Stimulated activated CD4-positive, alpha-beta T cell treated with anti-CD3 and anti-CD28 coated beads, Interleukin-12 subunit alpha, Interleukin-12 subunit beta, amount 100 ng/mL, for 48 hours (primary cell): Measurements from ENCODE around the gene ARHGEF6.
"Not testable (repeated sequence)": the region's sequence is repeated elsewhere in the genome, so short reads cannot be mapped to it uniquely, and the experiment has no call there.

ENCODE experiments used
- DNase-seq, 3 donors: peaks; one replicate each; pipeline ENCODE4 v3.0.0-alpha.2; 2020; ENCODE audit warnings: low read depth in 2 of 3, low spot score in 1 of 3

ARHGEF6 gene

DNA sequence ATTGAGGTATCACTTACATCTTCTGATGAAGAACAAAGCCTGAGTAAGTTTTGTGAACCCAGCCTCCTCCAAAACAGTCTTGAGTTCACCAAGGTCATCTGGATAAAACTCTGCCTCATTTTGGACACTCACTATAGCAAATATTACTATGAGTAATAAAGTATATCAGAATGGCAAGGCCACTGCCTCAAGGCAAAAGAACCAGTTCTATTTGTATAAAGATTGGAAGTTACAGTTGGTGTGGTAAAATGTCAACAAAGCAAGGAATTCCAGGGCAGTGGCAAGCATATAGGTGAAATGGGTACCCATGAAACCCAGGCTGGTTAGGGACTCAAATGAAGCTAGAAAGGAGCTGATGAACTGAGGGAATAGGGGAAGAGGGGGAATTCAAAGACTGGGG, 2.4 kb upstream of the ARHGEF6 start:
- DNase-seq: no peak

DNA sequence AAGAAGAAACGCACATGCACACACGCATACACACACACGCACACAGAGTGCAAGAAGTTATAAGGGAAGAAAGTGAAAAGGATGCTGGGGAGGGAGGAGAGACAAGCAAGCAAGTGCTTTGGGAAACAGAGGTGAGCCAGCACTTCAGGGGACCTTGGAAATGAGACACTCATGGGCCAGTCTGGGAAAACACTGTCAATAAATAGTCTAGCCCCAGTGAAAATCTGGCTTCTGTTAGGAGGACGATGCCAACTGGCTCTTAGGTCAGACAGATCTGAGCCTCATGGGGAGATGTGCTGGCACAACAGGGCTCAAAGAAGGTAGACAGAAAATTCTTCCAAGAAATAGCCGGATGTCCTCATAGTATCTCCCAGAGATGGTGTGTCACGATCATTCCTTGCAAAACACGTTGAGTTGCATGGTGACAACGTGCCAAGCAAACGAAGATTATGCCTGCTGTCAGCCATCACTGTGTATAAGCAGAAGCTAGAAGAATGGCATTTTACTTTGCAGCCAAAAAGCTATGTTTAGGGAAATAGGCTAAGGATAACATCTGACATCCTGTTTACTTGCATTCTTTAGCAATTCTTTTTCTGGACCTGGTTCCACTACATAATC, 557 bp upstream of the ARHGEF6 start:
- DNase-seq: no peak

DNA sequence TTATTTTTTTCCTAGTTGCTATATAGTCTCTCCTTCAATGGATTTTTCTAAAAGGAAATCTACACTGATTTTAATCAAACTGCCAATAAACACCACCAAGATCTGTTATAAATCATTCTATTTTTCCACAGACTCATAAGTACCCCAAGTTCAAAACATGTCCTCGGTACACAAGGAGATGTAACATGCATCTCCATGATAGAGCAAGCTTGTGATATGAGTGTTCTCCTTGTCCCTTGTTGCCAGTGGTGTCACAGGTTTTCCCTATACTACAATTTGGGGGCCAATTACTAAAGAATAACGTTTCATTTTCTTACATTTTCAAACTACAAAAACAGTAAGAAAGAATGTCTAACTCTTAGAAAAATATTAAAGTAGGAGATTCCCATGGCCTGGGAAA, 491 bp downstream of the ARHGEF6 start:
- no peak for DNase-seq

DNA sequence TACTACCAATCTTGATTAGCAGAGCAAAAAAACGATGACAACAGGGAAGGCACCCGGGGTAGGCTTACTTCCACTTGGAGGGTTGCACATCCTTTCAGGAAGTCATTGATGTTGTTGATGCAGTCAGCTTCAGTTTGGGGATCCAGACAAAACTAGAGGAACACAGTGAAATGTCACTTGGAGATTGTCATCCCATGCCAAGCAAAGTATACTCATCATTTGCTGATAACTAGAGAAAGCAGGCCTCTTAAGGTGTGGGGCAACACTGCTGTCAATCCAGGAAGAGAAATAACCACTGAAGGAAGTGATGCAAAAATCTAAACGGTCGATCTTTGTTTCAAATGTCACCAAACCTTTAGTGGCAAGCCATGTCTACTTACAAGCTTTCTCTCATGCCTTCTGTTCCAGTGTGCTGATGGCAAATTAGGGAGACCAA, 1.4 kb downstream of the ARHGEF6 start:
- DNase-seq: no peak

DNA sequence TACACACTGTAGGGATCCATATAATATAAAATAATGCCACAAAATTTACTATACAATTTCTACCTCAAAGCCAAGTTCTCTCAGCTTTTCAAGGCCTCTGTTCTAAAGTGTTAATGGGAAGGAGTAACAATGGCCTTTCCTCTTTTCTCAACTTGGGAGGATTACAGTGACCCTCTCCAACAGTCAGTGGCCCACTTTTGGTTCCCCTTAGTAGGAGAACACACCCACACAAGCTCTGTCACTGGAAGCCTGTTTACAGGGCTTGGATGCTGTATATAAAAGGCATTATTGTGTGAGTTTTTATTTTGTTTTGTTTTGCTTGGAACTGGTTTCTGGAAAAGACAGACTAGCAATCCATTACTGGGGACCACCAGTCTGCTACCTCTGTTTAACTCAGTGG, 1.8 kb downstream of the ARHGEF6 start:
- no peak for DNase-seq

DNA sequence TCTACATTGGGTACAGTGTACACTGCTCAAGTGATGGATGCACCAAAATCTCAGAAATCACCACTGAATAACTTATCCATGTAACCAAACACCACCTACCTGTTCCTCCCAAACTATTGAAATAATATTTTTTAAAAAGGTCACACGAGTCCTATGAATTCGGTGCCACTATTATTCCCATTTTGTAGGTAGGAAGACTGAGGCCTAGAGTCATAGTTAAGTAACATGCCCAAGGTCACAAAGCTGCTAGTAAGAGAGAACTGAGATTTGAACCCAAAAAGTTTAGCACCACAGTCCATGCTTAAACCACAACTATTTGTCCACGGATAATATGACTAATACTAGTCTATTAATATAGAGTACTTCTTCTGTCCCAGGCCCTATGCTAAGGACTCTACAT, 2.7 kb downstream of the ARHGEF6 start:
- DNase-seq: no peak

DNA sequence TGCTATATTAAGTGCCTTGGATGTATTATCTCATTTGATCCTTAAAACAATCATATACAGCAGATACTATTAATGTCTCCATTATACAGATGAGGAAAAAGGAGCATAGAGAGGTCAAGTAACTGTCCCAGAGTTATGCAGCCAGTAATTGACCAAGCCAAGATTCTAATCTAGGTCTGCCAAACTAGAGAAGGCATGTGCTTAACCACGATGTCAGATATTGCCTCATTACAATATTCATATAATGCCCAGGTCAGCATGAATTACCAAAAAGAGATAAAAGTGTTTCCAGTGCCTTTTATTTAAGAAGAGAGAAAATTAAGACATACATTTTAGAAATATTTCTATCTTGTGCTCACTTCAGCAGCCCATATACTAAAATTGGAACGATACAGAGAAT, 7.1 kb downstream of the ARHGEF6 start:
- DNase-seq: no peak

DNA sequence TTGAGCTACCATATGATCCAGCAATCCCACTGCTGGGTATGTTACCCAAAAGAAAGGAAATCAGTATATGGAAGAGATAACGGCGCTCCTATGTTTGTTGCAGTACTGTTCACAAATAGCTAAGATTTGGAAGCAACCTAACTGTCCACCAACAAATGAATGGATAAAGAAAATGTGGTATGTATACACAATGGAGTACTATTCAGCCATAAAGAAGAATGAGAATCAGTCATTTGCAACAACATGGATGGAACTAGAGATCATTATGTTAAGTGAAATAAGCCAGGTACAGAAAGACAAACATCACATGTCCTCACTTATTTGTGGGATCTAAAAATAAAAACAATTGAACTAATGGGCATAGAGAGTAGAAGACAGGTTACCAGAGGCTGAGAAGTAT, 8.9 kb downstream of the ARHGEF6 start:
- not testable (repeated sequence) for DNase-seq

DNA sequence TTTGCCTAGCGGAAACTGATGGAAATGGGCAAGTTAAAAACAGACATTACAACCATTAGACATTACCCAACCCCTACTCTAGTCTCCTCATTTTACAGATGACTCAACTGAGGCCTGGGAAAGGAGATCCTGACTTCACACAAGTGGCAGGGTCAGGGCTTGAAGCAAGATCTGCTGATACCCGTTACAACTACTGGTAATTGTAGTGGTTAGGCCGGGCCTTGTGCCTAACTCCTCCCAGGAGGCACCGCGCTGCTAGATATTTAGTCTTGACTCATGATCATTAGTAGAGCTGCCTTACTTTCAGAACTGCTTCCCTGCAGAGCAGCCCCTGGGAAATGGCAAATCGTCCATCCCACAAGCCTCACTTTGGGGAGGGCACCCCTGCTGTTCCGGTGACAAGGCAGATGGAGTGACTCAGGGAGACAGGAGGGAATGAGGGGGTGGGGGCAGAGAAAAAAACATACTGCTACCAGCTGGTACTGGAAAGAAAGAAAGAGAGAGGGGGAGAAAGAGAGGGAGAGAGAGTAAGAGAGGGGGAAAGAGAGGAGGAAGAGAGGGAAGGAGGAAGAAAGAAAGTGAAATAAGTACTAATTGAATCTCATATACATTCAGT, 12.2 kb downstream of the ARHGEF6 start:
- DNase-seq: peak; percentile 48 to 55 (median 52)

DNA sequence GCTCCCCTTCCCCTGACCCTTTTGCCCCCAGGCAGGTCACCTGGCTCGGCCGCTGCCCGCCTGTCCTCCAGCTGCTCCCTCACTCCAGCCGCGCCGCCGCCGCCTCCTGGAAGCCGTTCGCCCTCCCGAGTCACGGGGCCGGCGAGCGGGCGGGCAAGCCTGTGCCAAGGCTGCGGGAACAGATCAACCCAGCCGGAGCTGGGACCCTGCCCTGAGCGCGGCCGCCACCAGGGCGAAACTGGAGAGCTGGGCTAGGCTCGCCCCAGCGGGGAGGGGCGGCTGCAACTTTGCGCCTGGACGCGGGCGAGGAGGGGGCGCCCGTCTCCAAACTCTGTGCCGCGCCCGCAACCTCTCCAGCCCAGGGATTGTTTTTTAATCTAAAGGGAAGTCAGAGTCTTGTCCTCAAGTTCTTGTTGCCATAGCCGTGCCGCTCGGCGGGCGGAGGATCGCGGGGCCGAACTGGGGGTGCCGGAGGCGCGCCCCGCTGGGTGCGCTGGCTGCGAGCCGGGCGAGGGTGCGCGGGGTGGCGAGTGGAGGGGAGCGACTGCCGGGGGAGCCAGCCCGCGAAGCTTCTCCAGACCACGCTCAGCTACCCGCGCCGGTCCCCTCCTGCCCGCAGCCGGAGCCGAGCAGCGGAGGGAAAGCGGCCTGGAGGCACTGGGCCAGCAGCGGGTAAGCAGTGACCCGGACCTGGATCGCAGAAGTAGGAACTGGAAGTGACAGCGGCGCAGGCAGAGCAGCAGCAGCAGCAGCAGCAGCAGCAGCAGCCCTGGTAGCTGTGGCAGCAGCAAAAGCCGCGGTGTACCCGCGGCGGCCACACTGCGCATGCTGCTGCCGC, 13.4 kb downstream of the ARHGEF6 start:
- peak in 2 of 3 donors; percentile 20 to 37 for DNase-seq

DNA sequence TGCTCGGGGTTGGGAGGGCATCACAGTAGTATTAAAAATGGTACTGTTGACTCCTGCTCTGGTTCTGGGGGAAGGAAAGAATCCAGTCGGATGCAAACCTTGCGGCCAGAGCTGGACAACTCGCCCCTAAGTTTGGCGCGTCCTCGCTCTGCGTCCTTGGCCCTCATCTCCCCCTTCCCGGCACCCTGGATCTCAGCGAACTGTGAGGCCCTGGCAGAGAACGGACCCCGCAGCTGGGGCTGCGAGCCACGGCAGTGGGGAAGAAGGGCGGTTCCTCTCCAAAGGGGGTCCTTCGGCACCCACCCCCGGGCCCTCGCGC, 14.0 kb downstream of the ARHGEF6 start:
- DNase-seq: no peak

DNA sequence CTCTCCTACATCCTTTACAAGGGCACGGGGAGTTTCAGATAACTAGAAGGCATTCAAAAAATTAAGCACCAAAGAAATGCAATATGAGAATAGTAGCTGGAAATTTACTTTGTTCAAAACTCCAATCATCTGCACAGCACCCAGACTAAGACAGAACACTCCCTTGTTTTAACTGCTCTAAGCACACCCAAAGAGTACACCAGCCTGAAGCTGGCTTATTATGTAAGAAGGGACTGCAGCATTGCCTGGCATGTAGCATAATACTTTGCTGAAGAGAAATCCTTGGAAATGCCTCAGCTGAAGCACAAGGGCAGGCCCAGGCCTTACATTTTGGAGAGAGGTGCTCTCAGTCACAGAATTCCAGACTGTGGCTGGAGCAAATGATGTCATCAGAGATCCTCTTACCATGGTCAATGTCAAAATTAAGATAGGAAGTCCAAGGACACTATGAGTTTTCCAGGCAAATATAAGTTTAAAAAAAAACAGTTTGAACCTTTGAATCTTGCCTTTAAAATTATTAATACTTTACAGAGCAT, 14.8 kb downstream of the ARHGEF6 start:
- no peak for DNase-seq

DNA sequence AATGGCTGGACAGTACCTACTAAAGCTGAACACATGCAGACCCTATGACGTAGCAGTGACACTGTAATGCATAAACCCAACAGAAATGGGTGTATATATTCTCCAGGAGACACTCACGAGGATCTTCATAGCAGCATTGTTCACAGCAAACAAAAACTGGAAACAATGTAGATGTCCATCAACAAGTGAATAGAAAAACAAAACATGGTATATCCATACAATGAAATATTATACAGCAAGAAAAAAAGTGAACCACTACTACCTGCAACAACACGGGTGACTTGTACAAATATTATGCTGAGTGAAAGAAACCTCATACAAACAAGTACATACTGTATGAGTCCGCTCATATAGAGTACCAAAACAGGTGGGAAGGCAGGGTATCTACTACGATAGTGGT, 16.5 kb downstream of the ARHGEF6 start:
- DNase-seq: no peak

DNA sequence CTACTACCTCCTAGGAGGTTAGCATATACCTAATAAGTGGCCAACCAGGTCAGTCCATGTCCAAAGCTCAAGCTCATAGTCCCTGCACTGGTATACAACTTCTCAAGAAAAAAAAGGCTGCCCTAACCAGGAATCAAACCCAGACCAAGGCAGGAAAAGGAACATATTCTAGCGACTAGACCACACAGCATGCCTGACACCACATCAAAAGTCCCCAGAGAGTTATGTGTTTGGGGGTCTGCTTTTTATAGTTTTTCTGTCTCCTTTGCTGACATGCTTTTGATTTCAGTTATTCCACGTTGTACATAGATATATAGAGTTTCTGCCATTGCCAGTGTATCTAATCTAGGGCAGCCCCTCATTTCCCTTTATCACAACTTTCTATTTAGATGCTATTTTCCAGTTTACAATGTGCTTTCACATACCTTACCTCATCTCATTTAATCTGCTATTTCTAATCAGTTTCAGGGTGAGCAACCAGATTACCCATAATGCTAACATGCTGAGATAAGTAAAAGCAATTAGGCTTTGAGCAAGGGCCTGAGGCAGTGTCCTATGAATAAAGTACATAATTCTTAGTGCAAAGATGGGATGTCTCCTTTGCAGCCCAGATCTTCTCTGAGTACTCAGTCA, 17.8 kb downstream of the ARHGEF6 start:
- no peak for DNase-seq

DNA sequence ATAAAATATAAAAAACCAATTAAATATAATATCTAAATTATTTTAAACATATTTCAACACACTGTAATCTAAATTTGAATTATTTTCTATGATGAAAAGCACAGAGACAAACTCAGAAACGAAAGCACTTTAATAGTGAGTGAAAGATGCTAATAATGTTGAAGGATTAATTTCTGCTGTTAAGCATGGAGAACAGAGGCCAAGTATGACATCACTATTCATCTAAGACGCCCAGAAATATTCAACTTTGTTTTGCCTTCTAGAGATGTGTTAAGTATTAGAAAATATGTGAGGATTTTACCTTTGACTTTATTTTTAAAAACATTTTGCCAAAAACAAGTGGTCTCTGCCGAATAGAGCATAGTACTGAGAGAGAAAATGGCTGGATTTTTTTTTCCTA, 19.3 kb downstream of the ARHGEF6 start:
- DNase-seq: no peak

DNA sequence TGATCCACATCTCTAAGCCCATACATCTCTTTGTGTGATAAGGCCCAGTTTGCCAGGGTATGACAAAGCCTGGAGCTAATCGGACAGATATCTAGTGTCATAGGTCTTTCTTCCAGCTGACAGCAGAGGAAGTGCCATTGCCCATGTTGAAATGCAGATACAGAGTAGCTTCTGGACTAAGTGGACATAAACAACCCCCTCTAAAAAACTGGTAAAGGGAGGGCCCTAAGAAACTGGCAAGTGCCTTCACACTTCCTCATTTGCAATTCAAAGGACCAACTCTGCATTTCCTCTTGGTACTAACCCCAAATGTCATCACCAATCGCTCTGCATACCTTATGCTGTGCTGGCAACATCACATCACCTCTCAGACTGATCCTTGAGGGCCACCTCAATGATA, 20.8 kb downstream of the ARHGEF6 start:
- DNase-seq: no peak

DNA sequence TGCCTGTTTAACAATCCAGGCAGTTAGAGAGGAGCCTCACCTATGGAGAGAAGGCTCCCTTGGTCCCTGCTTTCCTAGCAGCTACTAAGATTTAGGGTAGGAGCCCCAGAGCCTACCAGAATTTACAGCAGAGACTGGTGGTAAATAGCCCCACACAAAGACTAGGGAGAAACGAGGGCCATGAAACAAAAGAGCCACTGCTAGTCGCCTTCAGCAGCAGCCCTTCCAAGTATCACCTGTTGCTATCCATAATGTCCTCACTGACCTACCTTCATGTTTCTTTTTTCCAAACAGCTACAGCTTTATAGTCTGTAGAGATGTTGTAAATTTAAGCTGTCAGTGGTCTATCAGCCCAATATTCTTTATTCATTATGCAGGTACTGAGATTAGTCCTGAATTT, 25.3 kb downstream of the ARHGEF6 start:
- DNase-seq: no peak

DNA sequence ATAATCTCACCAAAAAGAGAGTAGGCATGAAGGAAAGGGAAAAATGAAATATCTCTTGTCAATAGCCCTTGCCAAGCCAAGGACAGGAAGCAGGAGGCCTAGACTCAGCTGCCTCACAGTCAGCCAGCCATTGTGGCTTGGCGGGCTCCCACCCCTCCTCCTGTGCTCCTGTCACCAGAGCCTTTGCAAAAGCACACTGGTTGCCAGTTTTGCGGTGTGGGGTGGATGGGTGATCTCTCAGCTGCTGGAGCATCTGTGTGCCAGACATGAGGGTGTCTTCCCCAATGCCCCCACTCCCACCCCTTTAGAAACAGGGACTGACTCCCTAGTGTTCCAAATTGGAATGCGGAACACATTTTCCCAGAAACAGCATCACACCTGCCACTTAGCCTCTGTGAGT, 26.1 kb downstream of the ARHGEF6 start:
- no peak for DNase-seq

DNA sequence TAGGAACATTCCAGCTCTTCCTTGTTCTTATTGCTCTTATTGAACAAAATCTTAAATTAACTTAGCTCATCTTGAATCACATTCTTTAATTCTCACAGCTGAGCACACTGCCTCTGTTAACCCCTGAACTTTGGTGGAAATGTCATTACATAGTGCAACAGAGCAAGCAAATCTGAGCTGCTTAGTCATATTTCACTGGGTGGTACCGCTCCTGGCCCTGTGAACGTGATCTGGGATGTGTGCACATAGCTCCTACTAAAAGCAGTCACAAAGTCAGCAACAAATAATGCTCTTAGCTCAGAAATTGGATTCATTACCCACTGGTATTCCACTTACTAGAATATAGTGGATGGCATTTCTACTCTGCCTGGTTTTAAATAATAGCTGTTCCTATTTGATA, 27.9 kb downstream of the ARHGEF6 start:
- no peak for DNase-seq

DNA sequence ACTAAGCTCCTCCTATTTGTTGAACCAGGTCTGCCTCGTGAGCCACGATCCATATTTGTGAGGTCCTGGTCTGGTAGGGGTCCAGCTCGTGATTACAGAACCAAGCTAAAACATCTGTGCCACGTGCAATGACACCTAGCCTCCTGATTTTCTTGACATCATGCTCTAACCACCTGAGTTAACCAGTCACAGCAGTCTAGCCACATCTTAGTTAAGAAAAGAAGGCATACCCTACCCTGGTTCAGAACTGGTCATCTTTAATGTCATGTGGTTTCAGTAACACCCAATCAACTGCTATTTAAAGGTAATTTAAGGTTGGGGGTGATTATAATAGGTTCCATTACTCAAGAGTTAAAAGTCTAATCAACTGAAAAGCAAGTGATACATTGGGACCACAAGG, 28.4 kb downstream of the ARHGEF6 start:
- DNase-seq: no peak

DNA sequence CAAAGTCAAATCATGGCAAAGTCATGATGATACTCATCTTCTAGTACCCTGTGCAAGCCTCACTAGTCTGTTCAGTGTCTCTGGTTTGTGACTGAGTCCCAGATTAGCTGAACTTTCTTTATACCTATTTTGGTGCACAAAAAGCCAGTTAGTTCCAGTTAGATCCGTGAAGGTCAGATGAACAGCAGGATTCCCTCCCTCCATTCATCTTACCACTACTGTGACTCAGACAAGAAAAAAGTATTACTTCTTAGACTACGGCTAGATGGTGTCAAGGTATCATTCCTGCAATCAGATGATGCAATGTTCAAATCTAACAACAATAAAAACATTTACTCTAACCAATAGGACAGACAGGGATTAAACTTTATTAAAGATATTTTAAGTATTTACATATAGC, 30.4 kb downstream of the ARHGEF6 start:
- no peak for DNase-seq
